ENCODE measurements around the gene PRDX3.

PRDX3 gene

GRCh38 chr10:119211625-119212441 is 33.2 kb upstream of the PRDX3 start:
- TF ChIP-seq RAD21 (IDR thresholded peaks at IDR 0.05; ENCODE audit: low read depth) (no peak), FOXM1 (IDR thresholded peaks at IDR 0.05; ENCODE audit: borderline replicate concordance, low read depth) (no peak), TAF1 (IDR thresholded peaks at IDR 0.05; ENCODE audit: low read depth) (no peak), EGR1 (IDR thresholded peaks at IDR 0.05) (no peak), YY1 (IDR thresholded peaks at IDR 0.05; ENCODE audit: low read depth) (no peak), NFIC (IDR thresholded peaks at IDR 0.05) (no peak), TCF12 (IDR thresholded peaks at IDR 0.05; ENCODE audit: low read depth) (no peak), TEAD4 (IDR thresholded peaks at IDR 0.05) (no peak), ZBTB7A (IDR thresholded peaks at IDR 0.05; ENCODE audit: low read depth) (no peak), CREB1 (IDR thresholded peaks at IDR 0.05; ENCODE audit: low read depth) (no peak), CEBPB (IDR thresholded peaks at IDR 0.05) (no peak), USF1 (IDR thresholded peaks at IDR 0.05) (no peak), EP300 (IDR thresholded peaks at IDR 0.05; ENCODE audit: borderline replicate concordance) (no peak)
- TF ChIP-seq, protein P1, sequence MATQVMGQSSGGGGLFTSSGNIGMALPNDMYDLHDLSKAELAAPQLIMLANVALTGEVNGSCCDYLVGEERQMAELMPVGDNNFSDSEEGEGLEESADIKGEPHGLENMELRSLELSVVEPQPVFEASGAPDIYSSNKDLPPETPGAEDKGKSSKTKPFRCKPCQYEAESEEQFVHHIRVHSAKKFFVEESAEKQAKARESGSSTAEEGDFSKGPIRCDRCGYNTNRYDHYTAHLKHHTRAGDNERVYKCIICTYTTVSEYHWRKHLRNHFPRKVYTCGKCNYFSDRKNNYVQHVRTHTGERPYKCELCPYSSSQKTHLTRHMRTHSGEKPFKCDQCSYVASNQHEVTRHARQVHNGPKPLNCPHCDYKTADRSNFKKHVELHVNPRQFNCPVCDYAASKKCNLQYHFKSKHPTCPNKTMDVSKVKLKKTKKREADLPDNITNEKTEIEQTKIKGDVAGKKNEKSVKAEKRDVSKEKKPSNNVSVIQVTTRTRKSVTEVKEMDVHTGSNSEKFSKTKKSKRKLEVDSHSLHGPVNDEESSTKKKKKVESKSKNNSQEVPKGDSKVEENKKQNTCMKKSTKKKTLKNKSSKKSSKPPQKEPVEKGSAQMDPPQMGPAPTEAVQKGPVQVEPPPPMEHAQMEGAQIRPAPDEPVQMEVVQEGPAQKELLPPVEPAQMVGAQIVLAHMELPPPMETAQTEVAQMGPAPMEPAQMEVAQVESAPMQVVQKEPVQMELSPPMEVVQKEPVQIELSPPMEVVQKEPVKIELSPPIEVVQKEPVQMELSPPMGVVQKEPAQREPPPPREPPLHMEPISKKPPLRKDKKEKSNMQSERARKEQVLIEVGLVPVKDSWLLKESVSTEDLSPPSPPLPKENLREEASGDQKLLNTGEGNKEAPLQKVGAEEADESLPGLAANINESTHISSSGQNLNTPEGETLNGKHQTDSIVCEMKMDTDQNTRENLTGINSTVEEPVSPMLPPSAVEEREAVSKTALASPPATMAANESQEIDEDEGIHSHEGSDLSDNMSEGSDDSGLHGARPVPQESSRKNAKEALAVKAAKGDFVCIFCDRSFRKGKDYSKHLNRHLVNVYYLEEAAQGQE (IDR thresholded peaks at IDR 0.05; ENCODE audit: low read depth), result no peak
- TF ChIP-seq, protein P2, sequence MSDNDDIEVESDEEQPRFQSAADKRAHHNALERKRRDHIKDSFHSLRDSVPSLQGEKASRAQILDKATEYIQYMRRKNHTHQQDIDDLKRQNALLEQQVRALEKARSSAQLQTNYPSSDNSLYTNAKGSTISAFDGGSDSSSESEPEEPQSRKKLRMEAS (IDR thresholded peaks at IDR 0.05), result no peak

GRCh38 chr10:119211176-119211575 is 32.6 kb upstream of the PRDX3 start:
- TF ChIP-seq EP300 (IDR thresholded peaks at IDR 0.05; ENCODE audit: borderline replicate concordance), result no peak
- no peak for TF ChIP-seq CEBPB (IDR thresholded peaks at IDR 0.05)
- no peak for TF ChIP-seq TEAD4 (IDR thresholded peaks at IDR 0.05)
- TF ChIP-seq TCF12 (IDR thresholded peaks at IDR 0.05; ENCODE audit: low read depth), result no peak
- TF ChIP-seq, protein P2 (IDR thresholded peaks at IDR 0.05), result no peak
- no peak for TF ChIP-seq EGR1 (IDR thresholded peaks at IDR 0.05)
- TF ChIP-seq USF1 (IDR thresholded peaks at IDR 0.05), result no peak
- TF ChIP-seq, protein P1 (IDR thresholded peaks at IDR 0.05; ENCODE audit: low read depth), result no peak

GRCh38 chr10:119210633-119211032 is 32.0 kb upstream of the PRDX3 start:
- TF ChIP-seq, protein P2 (IDR thresholded peaks at IDR 0.05), result no peak
- TF ChIP-seq CEBPB (IDR thresholded peaks at IDR 0.05), result no peak
- no peak for TF ChIP-seq TCF12 (IDR thresholded peaks at IDR 0.05; ENCODE audit: low read depth)
- TF ChIP-seq ZBTB7A (IDR thresholded peaks at IDR 0.05; ENCODE audit: low read depth), result no peak
- TF ChIP-seq EGR1 (IDR thresholded peaks at IDR 0.05), result no peak

GRCh38 chr10:119209736-119210355 is 31.2 kb upstream of the PRDX3 start:
- TF ChIP-seq NFIC (IDR thresholded peaks at IDR 0.05) (no peak), CREB1 (IDR thresholded peaks at IDR 0.05; ENCODE audit: low read depth) (no peak), TCF12 (IDR thresholded peaks at IDR 0.05; ENCODE audit: low read depth) (no peak), FOXM1 (IDR thresholded peaks at IDR 0.05; ENCODE audit: borderline replicate concordance, low read depth) (no peak), EP300 (IDR thresholded peaks at IDR 0.05; ENCODE audit: borderline replicate concordance) (no peak), TAF1 (IDR thresholded peaks at IDR 0.05; ENCODE audit: low read depth) (no peak), CEBPB (IDR thresholded peaks at IDR 0.05) (no peak), RAD21 (IDR thresholded peaks at IDR 0.05; ENCODE audit: low read depth) (no peak), EGR1 (IDR thresholded peaks at IDR 0.05) (no peak), ZBTB7A (IDR thresholded peaks at IDR 0.05; ENCODE audit: low read depth) (no peak), USF1 (IDR thresholded peaks at IDR 0.05) (no peak), TEAD4 (IDR thresholded peaks at IDR 0.05) (no peak), YY1 (IDR thresholded peaks at IDR 0.05; ENCODE audit: low read depth) (no peak)
- TF ChIP-seq, protein P2 (IDR thresholded peaks at IDR 0.05), result no peak
- TF ChIP-seq, protein P1 (IDR thresholded peaks at IDR 0.05; ENCODE audit: low read depth), result no peak

All from Ishikawa (cell line).